HG02884 (cell line): ENCODE measurements around the gene CCDC57.
"Not testable (repeated sequence)": the region's sequence is repeated elsewhere in the genome, so short reads cannot be mapped to it uniquely, and the experiment has no call there.

Experiments used
- ATAC-seq: cut with Tn5 transposase; IDR thresholded peaks from one replicate; pipeline ENCODE4 v1.9.1; 2021; ENCODE audit warnings: mild to moderate bottlenecking, moderate library complexity; ENCODE audit not compliant: unreplicated experiment

CCDC57 gene

GRCh38 chr17:82212331-82213250 is at the start of gene CCDC57:
CCDC57 (minus strand) TSS chr17:82212842; CDS start chr17:82201944, 10,898 bp downstream.
- ATAC-seq: peak; percentile 55

GRCh38 chr17:82262344-82262743 is 49.7 kb upstream of the CCDC57 start:
- ATAC-seq: no peak

GRCh38 chr17:82259972-82260961 is 47.6 kb upstream of the CCDC57 start:
- ATAC-seq: not testable (repeated sequence)

GRCh38 chr17:82258555-82258954 is 45.9 kb upstream of the CCDC57 start:
- ATAC-seq: no peak

- no peak for ATAC-seq
Observed at GRCh38 chr17:82257473-82257872, 44.8 kb upstream of the CCDC57 start.

GRCh38 chr17:82256242-82256885 is 43.7 kb upstream of the CCDC57 start:
- ATAC-seq: no peak

GRCh38 chr17:82255402-82255972 is 42.8 kb upstream of the CCDC57 start:
- no peak for ATAC-seq

- ATAC-seq: not testable (repeated sequence)
Observed at GRCh38 chr17:82254746-82255145, 42.1 kb upstream of the CCDC57 start.

GRCh38 chr17:82254096-82254495 is 41.5 kb upstream of the CCDC57 start:
- ATAC-seq: not testable (repeated sequence)

GRCh38 chr17:82253179-82253544 is 40.5 kb upstream of the CCDC57 start:
- no peak for ATAC-seq

GRCh38 chr17:82252511-82253178 is 40.0 kb upstream of the CCDC57 start:
- no peak for ATAC-seq

- no peak for ATAC-seq
Observed at GRCh38 chr17:82250868-82251500, 38.3 kb upstream of the CCDC57 start.

- ATAC-seq: no peak
Observed at GRCh38 chr17:82249896-82250581, 37.4 kb upstream of the CCDC57 start.

GRCh38 chr17:82248815-82249674 is 36.4 kb upstream of the CCDC57 start:
- ATAC-seq: no peak

- ATAC-seq: no peak
Observed at GRCh38 chr17:82247856-82248671, 35.4 kb upstream of the CCDC57 start.

- ATAC-seq: no peak
Observed at GRCh38 chr17:82247182-82247823, 34.7 kb upstream of the CCDC57 start.
